ENCODE measurements around the gene CENPT. TPM values are rescaled to one million over a fixed set of nuclear protein-coding genes. Genes with fewer than 3 reads are reported as not detected.

The CENPT gene
- total and polyA plus RNA-seq, 2 of the 8 experiments (the other 6 are each of a cell fraction or from before 2014, with no cell fraction given) = 42.4 to 53.4 TPM

DNA sequence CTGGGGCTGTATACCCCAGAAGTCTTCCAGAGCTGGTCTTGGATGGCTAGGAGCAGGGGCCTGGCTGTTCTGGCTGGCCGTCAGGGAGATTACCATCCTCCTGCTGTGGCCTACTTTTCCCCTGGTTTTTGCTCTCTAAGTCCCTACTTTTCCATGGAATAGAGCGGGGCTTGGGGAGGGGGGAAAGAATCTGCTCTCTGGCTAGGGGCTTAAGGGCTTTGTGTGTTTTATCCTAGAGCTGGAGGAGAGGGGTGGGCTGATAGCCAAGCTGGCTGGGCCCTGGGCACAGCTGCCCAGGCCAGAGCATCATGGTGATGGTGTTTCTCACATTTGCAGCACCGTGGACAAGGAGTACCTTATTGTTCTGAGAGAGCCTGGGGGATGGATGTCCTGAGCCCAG, 40.8 kb upstream of the CENPT start:
- no peak overlapping the region for H4K8ac ChIP-seq (ENCODE audit: extremely low read depth, insufficient read depth, low read length)
- no peak overlapping the region for H2BK5ac ChIP-seq (ENCODE audit: low read depth, low read length)
- H3K27ac ChIP-seq (ENCODE audit: low read depth, low read length) = no peak overlapping the region
- peaks cover 0 to 2% (median under 1%) of the 10 kb centered on the region in 4 experiments; a peak in 3 of 8 replicates for H3K36me3 ChIP-seq (ENCODE audit: control insufficient read depth in 2 of 4, insufficient read depth in 4 of 4, low read length in 3 of 4)
- no peaks in the 10 kb centered on the region for H3K9me3 ChIP-seq (ENCODE audit: insufficient read depth in 2 of 2, low read depth in 1 of 2, low read length in 1 of 2)
- no peak overlapping the region for H3K9ac ChIP-seq (replicated peaks in 1 of 4; ENCODE audit: extremely low read depth in 1 of 4, low read depth in 3 of 4, low read length in 3 of 4)
- H2BK15ac ChIP-seq (ENCODE audit: low read length) = no peak overlapping the region
- no peak overlapping the region for H2BK12ac ChIP-seq (ENCODE audit: low read depth, low read length)
- no peak overlapping the region for H2BK120ac ChIP-seq (replicated peaks; ENCODE audit: low read depth, low read length)
- peaks cover 5 to 15% (median 11%) of the 10 kb centered on the region in 4 experiments for H3K4me1 ChIP-seq (replicated peaks in 1 of 4; ENCODE audit: control insufficient read depth in 3 of 4, insufficient read depth in 4 of 4, low read length in 3 of 4)
- no peak overlapping the region for H3K14ac ChIP-seq (ENCODE audit: insufficient read length)
- no peak overlapping the region for H2BK20ac ChIP-seq (ENCODE audit: low read length)
- no peak overlapping the region for H3K4me3 ChIP-seq (ENCODE audit: extremely low read depth in 1 of 4, insufficient read depth in 2 of 4, low read depth in 3 of 4, low read length in 4 of 4)
- WGBS, 2 experiments (ENCODE audit: extremely low coverage in 1 of 2, insufficient coverage in 1 of 2, insufficient read length in 1 of 2, insufficient replicate concordance in 2 of 2, low coverage in 1 of 2, low lambda C conversion rate in 2 of 2, missing lambda C conversion rate in 1 of 2) = 93% methylated on average over 3 of the region's 3 CpGs; no CpG with 5 or more reads in 1 of the 2 experiments
- no peak overlapping the region for H3K4ac ChIP-seq (replicated peaks; ENCODE audit: insufficient read length, low read depth, low read length)
- no peaks in the 10 kb centered on the region for H3K27me3 ChIP-seq (replicated peaks in 1 of 4; ENCODE audit: control insufficient read depth in 3 of 4, extremely low read depth in 1 of 4, insufficient read depth in 3 of 4, low read length in 3 of 4)
- no peak overlapping the region for H4K91ac ChIP-seq (replicated peaks; ENCODE audit: insufficient read length, low read length)
- peaks cover 2% of the 10 kb centered on the region; the same call in 1 of the 2 replicates for H3K23me2 ChIP-seq (ENCODE audit: low read depth, low read length)
- H2AK5ac ChIP-seq (ENCODE audit: low read depth, low read length) = no peak overlapping the region
- H3K4me2 ChIP-seq (ENCODE audit: insufficient read depth in 1 of 2, low read depth in 2 of 2, low read length in 2 of 2) = no peak overlapping the region
- H4K20me1 ChIP-seq (replicated peaks in 1 of 2; ENCODE audit: control insufficient read depth in 1 of 2, insufficient read depth in 2 of 2, low read length in 2 of 2) = peaks cover 4 to 9% of the 10 kb centered on the region in 2 experiments
- peaks cover 0 to under 1% of the 10 kb centered on the region in 2 experiments; a peak in 1 of 4 replicates for H3K79me2 ChIP-seq (ENCODE audit: control insufficient read depth in 1 of 2, insufficient read depth in 2 of 2, low read length in 2 of 2)
- H4K5ac ChIP-seq (ENCODE audit: insufficient read length, low read depth, low read length) = no peak overlapping the region
- H3K56ac ChIP-seq (replicated peaks; ENCODE audit: insufficient read length, low read depth, low read length) = no peak overlapping the region
- no peaks in the 10 kb centered on the region for H3K79me1 ChIP-seq (ENCODE audit: low read depth, low read length)
- FAIRE-seq (no peak), DNase-seq (ENCODE audit: low read depth in 1 of 2, low spot score in 2 of 2) (no peak)
- H3K23ac ChIP-seq (ENCODE audit: insufficient read length) = no peak overlapping the region
- ChIA-PET POLR2A (ENCODE audit: partially characterized antibody) (interaction anchor here (0.6 to 1.3 kb wide), 4 partner anchors 9 to 145 kb away, joined by 3 read pairs; no protein-coding TSS in a partner anchor), CTCF (ENCODE audit: partially characterized antibody) (interaction anchor here (1.1 to 21.8 kb wide), 5 partner anchors 46 to 225 kb away, joined by 3 to 623 read pairs (median 7); partner anchors contain the start of genes CTRL, DDX28, DUS2 and LCAT)
- H3K18ac ChIP-seq (ENCODE audit: extremely low read depth, low read length) = no peak overlapping the region
- no peak overlapping the region for H2AFZ ChIP-seq (ENCODE audit: low read length)
